MM.1S (cell line): ENCODE results near the gene ATP9A.

ENCODE experiments used
- DNase-seq: peaks from one replicate; pipeline ENCODE4 v3.0.0-alpha.2; 2015
- H2AFZ ChIP-seq: fragments of 300-600 bp; sonication (generic); 2 replicates; pipeline ENCODE4 v1.6.0; 2016; ENCODE audit warnings: antibody characterized with exemption, low read length
- H3F3A ChIP-seq: fragments of 300-600 bp; sonication (generic); 2 replicates; pipeline ENCODE4 v1.6.1; 2016; ENCODE audit warnings: mild to moderate bottlenecking, antibody characterized with exemption, low read length, moderate library complexity, mixed read lengths; ENCODE audit not compliant: insufficient read depth
- H3K27ac ChIP-seq: fragments of 300-600 bp; sonication (generic); 2 replicates; pipeline ENCODE4 v1.5.1; 2016; ENCODE audit warnings: mild to moderate bottlenecking, low read length
- H3K27me3 ChIP-seq: fragments of 300-600 bp; sonication (generic); replicated peaks from 2 replicates; pipeline ENCODE4 v1.6.0; 2016; ENCODE audit warnings: low read length; ENCODE audit not compliant: insufficient read depth
- H3K36me3 ChIP-seq: fragments of 300-600 bp; sonication (generic); replicated peaks from 2 replicates; pipeline ENCODE4 v1.6.1; 2016; ENCODE audit warnings: mild to moderate bottlenecking, low read length, mixed read lengths; ENCODE audit not compliant: insufficient read depth
- H3K4me1 ChIP-seq: fragments of 300-600 bp; sonication (generic); 2 replicates; pipeline ENCODE4 v1.6.1; 2016; ENCODE audit warnings: low read length, mixed read lengths
- H3K4me2 ChIP-seq: fragments of 300-600 bp; sonication (generic); 2 replicates; pipeline ENCODE4 v1.6.0; 2016; ENCODE audit warnings: low read depth, low read length
- H3K4me3 ChIP-seq: fragments of 300-600 bp; sonication (generic); 2 replicates; pipeline ENCODE4 v1.5.1; 2016; ENCODE audit warnings: low read length, mixed read lengths
- H3K79me2 ChIP-seq: fragments of 300-600 bp; sonication (generic); 2 replicates; pipeline ENCODE4 v1.6.1; 2016; ENCODE audit warnings: mixed run types, low read length, mixed read lengths
- H3K9ac ChIP-seq: fragments of 300-600 bp; sonication (generic); 2 replicates; pipeline ENCODE4 v1.6.1; 2016; ENCODE audit warnings: low read length, mixed read lengths
- H3K9me2 ChIP-seq: fragments of 300-600 bp; sonication (generic); replicated peaks from 2 replicates; pipeline ENCODE4 v1.6.1; 2016; ENCODE audit warnings: mild to moderate bottlenecking, low read length, mixed read lengths; ENCODE audit not compliant: insufficient read depth
- H3K9me3 ChIP-seq: fragments of 300-600 bp; sonication (generic); replicated peaks from 2 replicates; pipeline ENCODE4 v1.6.1; 2016; ENCODE audit warnings: mild to moderate bottlenecking, low read length, mixed read lengths; ENCODE audit not compliant: insufficient read depth
- H4K20me1 ChIP-seq: fragments of 300-600 bp; sonication (generic); 2 replicates; pipeline ENCODE4 v1.6.1; 2016; ENCODE audit warnings: mild to moderate bottlenecking, low read length, moderate library complexity, mixed read lengths; ENCODE audit not compliant: insufficient read depth
- CTCF ChIP-seq: fragments of 300-600 bp; sonication (generic); IDR thresholded peaks from 2 replicates; pipeline ENCODE4 v1.5.1; 2016; ENCODE audit warnings: antibody characterized with exemption, low read length, mixed read lengths
- EZH2 ChIP-seq: fragments of 300-600 bp; sonication (generic); optimal IDR thresholded peaks from 2 replicates; pipeline ENCODE3; 2017; ENCODE audit warnings: low read depth, mild to moderate bottlenecking, antibody characterized with exemption, low read length, mixed read lengths
- EZH2phosphoT487 ChIP-seq: fragments of 300-600 bp; sonication (generic); IDR thresholded peaks from 2 replicates; pipeline ENCODE4 v1.6.1; 2018; ENCODE audit warnings: antibody characterized with exemption, low read length

ATP9A gene

GRCh38 chr20:51654495-51654894, 113.7 kb downstream of the ATP9A start:
- Histone ChIP-seq H4K20me1 (no peaks in the 10 kb centered on the region), H3K9me2 (no peaks in the 10 kb centered on the region), H2AFZ (no peak overlapping the region), H3K27me3 (no peaks in the 10 kb centered on the region), H3K4me3 (no peak overlapping the region), H3K4me2 (no peak overlapping the region), H3F3A (no peaks in the 10 kb centered on the region), H3K27ac (no peak overlapping the region), H3K9ac (no peak overlapping the region), H3K79me2 (no peaks in the 10 kb centered on the region), H3K36me3 (no peaks in the 10 kb centered on the region), H3K9me3 (no peaks in the 10 kb centered on the region), H3K4me1 (no peaks in the 10 kb centered on the region)
- no peak for DNase-seq
- no peak for TF ChIP-seq EZH2
- TF ChIP-seq EZH2phosphoT487: no peak
- no peak for TF ChIP-seq CTCF

GRCh38 chr20:51654060-51654459, 114.1 kb downstream of the ATP9A start:
- no peaks in the 10 kb centered on the region for H4K20me1 ChIP-seq
- no peak for DNase-seq
- H3K27me3 ChIP-seq: no peaks in the 10 kb centered on the region
- H3K79me2 ChIP-seq: no peaks in the 10 kb centered on the region
- H3K36me3 ChIP-seq: no peaks in the 10 kb centered on the region
- no peaks in the 10 kb centered on the region for H3K9me2 ChIP-seq
- H3K9me3 ChIP-seq: no peaks in the 10 kb centered on the region
- H2AFZ ChIP-seq: no peak overlapping the region
- H3K9ac ChIP-seq: no peak overlapping the region
- TF ChIP-seq CTCF (no peak), EZH2phosphoT487 (no peak), EZH2 (no peak)
- H3K27ac ChIP-seq: no peak overlapping the region
- no peak overlapping the region for H3K4me2 ChIP-seq
- no peaks in the 10 kb centered on the region for H3K4me1 ChIP-seq
- no peak overlapping the region for H3K4me3 ChIP-seq
- no peaks in the 10 kb centered on the region for H3F3A ChIP-seq

- no peaks in the 10 kb centered on the region for H3K9me2 ChIP-seq
- H3K36me3 ChIP-seq: no peaks in the 10 kb centered on the region
- no peak overlapping the region for H3K4me2 ChIP-seq
- no peaks in the 10 kb centered on the region for H3K4me1 ChIP-seq
- no peak for TF ChIP-seq EZH2phosphoT487
- H3K79me2 ChIP-seq: no peaks in the 10 kb centered on the region
- H3K27me3 ChIP-seq: no peaks in the 10 kb centered on the region
- no peak overlapping the region for H2AFZ ChIP-seq
- DNase-seq: no peak
- H3F3A ChIP-seq: no peaks in the 10 kb centered on the region
- H3K9ac ChIP-seq: no peak overlapping the region
- H4K20me1 ChIP-seq: no peaks in the 10 kb centered on the region
- no peak overlapping the region for H3K27ac ChIP-seq
- H3K9me3 ChIP-seq: no peaks in the 10 kb centered on the region
- no peak overlapping the region for H3K4me3 ChIP-seq
These were observed 115.0 kb downstream of the ATP9A start for GRCh38 chr20:51653226-51653625.

- no peaks in the 10 kb centered on the region for H3K9me3 ChIP-seq
- no peaks in the 10 kb centered on the region for H3K79me2 ChIP-seq
These were observed 116.2 kb downstream of the ATP9A start for GRCh38 chr20:51651921-51652549.

More at GRCh38 chr20:51651921-51652549, 116.2 kb downstream of the ATP9A start:
- Histone ChIP-seq H3K9me2 (no peaks in the 10 kb centered on the region), H3K27me3 (no peaks in the 10 kb centered on the region), H3K9ac (no peak overlapping the region), H3K4me3 (no peak overlapping the region), H4K20me1 (no peaks in the 10 kb centered on the region), H3K36me3 (no peaks in the 10 kb centered on the region), H3K4me1 (no peaks in the 10 kb centered on the region), H2AFZ (no peak overlapping the region), H3K4me2 (no peak overlapping the region), H3K27ac (no peak overlapping the region), H3F3A (no peaks in the 10 kb centered on the region)
- TF ChIP-seq CTCF: no peak
- no peak for TF ChIP-seq EZH2phosphoT487
- no peak for TF ChIP-seq EZH2
- no peak for DNase-seq
